ENCODE results near the gene NBR1.

DNA sequence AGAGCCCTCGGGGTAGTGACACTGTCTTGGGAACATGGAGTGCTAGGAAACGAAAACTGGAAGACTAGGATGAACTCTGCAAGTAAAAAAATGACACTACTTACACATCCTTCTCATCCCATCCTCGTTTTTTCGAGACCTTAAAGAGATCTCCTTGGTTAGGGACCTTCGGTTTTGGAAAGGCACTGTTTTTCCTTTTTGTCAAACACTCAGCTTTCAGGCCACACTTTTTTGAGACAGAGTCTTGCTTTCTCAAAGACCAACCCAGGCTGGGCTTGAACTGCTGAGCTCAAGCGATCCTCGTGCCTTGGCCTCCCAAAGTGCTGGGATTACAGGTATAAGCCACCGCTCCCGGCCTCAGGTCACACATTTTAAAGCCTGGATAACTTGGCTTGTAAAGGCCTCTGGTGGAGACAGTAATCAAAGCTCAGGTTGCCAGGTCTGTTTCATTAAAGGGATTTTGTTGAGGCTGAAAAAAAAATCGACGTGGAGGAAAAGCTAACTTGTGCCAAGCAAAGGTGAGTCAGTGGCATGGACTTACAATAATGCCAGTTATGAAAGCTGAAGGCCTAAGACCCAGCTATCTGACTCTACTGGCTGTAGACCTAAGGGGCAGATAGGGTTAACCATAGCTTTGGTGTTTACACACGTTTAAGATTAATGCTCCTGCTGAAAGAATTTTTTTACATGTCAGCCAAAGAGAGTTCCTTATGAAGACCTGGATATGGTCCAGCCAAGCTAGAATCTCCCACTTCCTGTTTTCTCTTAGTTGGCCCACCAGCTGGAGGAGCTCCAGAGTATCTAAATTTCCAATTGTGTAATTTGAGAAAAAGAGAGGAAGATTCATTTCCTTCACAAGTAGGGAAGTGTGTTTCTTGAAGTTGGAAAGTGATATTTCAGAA lies 823 bp downstream of the NBR1 start:
- TF ChIP-seq, protein P1, sequence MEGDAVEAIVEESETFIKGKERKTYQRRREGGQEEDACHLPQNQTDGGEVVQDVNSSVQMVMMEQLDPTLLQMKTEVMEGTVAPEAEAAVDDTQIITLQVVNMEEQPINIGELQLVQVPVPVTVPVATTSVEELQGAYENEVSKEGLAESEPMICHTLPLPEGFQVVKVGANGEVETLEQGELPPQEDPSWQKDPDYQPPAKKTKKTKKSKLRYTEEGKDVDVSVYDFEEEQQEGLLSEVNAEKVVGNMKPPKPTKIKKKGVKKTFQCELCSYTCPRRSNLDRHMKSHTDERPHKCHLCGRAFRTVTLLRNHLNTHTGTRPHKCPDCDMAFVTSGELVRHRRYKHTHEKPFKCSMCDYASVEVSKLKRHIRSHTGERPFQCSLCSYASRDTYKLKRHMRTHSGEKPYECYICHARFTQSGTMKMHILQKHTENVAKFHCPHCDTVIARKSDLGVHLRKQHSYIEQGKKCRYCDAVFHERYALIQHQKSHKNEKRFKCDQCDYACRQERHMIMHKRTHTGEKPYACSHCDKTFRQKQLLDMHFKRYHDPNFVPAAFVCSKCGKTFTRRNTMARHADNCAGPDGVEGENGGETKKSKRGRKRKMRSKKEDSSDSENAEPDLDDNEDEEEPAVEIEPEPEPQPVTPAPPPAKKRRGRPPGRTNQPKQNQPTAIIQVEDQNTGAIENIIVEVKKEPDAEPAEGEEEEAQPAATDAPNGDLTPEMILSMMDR (IDR thresholded peaks at IDR 0.05; ENCODE audit: insufficient read depth, low read length): no peak
- peak; percentile 41; the same call in 1 of the 2 replicates for TF ChIP-seq POLR2AphosphoS5 (IDR thresholded peaks at IDR 0.05; ENCODE audit: low read depth)
- TF ChIP-seq, protein P2, sequence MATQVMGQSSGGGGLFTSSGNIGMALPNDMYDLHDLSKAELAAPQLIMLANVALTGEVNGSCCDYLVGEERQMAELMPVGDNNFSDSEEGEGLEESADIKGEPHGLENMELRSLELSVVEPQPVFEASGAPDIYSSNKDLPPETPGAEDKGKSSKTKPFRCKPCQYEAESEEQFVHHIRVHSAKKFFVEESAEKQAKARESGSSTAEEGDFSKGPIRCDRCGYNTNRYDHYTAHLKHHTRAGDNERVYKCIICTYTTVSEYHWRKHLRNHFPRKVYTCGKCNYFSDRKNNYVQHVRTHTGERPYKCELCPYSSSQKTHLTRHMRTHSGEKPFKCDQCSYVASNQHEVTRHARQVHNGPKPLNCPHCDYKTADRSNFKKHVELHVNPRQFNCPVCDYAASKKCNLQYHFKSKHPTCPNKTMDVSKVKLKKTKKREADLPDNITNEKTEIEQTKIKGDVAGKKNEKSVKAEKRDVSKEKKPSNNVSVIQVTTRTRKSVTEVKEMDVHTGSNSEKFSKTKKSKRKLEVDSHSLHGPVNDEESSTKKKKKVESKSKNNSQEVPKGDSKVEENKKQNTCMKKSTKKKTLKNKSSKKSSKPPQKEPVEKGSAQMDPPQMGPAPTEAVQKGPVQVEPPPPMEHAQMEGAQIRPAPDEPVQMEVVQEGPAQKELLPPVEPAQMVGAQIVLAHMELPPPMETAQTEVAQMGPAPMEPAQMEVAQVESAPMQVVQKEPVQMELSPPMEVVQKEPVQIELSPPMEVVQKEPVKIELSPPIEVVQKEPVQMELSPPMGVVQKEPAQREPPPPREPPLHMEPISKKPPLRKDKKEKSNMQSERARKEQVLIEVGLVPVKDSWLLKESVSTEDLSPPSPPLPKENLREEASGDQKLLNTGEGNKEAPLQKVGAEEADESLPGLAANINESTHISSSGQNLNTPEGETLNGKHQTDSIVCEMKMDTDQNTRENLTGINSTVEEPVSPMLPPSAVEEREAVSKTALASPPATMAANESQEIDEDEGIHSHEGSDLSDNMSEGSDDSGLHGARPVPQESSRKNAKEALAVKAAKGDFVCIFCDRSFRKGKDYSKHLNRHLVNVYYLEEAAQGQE (IDR thresholded peaks at IDR 0.05; ENCODE audit: insufficient replicate concordance, low read depth): no peak

Measured in HL-60 (cell line).